Endothelial cell (in vitro differentiated cells): ENCODE data around the gene CAMTA1. TPM values are rescaled to one million over a fixed set of nuclear protein-coding genes. Genes with fewer than 3 reads are reported as not detected.

ENCODE experiments used
- DNase-seq: peaks from one replicate; pipeline ENCODE4 v3.0.0; 2021; ENCODE audit warnings: low spot score
- H3K27ac Mint-ChIP-seq: one replicate; pipeline ENCODE4 v1.8.0; 2021; ENCODE audit warnings: mixed read lengths, inconsistent platforms; ENCODE audit not compliant: unreplicated experiment
- H3K27me3 Mint-ChIP-seq: one replicate; pipeline ENCODE4 v1.8.0; 2021; ENCODE audit warnings: mild to moderate bottlenecking, moderate library complexity, mixed read lengths, inconsistent platforms; ENCODE audit not compliant: unreplicated experiment
- H3K36me3 Mint-ChIP-seq: one replicate; pipeline ENCODE4 v1.8.0; 2021; ENCODE audit warnings: mild to moderate bottlenecking, low read depth, mixed read lengths, inconsistent platforms; ENCODE audit not compliant: unreplicated experiment
- H3K4me1 Mint-ChIP-seq: one replicate; pipeline ENCODE4 v1.8.0; 2021; ENCODE audit warnings: mild to moderate bottlenecking, mixed read lengths, inconsistent platforms; ENCODE audit not compliant: unreplicated experiment
- H3K4me3 Mint-ChIP-seq: one replicate; pipeline ENCODE4 v1.8.0; 2021; ENCODE audit warnings: mild to moderate bottlenecking, mixed read lengths, inconsistent platforms; ENCODE audit not compliant: unreplicated experiment
- H3K9me3 Mint-ChIP-seq: one replicate; pipeline ENCODE4 v1.8.0; 2021; ENCODE audit warnings: mixed read lengths, inconsistent platforms; ENCODE audit not compliant: unreplicated experiment
- CTCF ChIP-seq: fragments of 200-600 bp; sonication (generic); IDR thresholded peaks from one replicate; pipeline ENCODE4 v1.5.0; 2021; ENCODE audit warnings: antibody characterized with exemption; ENCODE audit not compliant: unreplicated experiment
- total RNA-seq: library from RNA; stranded (reverse); fragmentation: NEBNext Ultra II Directional; extraction: Animal tissue kit (Norgen Biotek cat#: 25700); gene quantifications from one replicate; pipeline ENCODE4 v1.2.1, GENCODE V29; 2021; ENCODE audit not compliant: unreplicated experiment

Gene CAMTA1
- total RNA-seq, 1 donor from 2014 or later, result 87.3 TPM

- H3K4me1 Mint-ChIP-seq, result no peaks in the 10 kb centered on the region
- no peaks in the 10 kb centered on the region for H3K9me3 Mint-ChIP-seq
- no peak overlapping the region for H3K27ac Mint-ChIP-seq
- TF ChIP-seq CTCF, result peak; percentile 13
- H3K4me3 Mint-ChIP-seq, result no peak overlapping the region
- peaks cover 3% of the 10 kb centered on the region for H3K36me3 Mint-ChIP-seq
- peaks cover 2% of the 10 kb centered on the region for H3K27me3 Mint-ChIP-seq
- DNase-seq, result no peak
Observed at GRCh38 chr1:7120863-7121621, 335.8 kb downstream of the CAMTA1 start.

GRCh38 chr1:7121622-7121988 lies 336.4 kb downstream of the CAMTA1 start:
- TF ChIP-seq CTCF, result no peak
- Mint-ChIP-seq H3K27me3 (peaks cover 2% of the 10 kb centered on the region), H3K27ac (no peak overlapping the region), H3K9me3 (no peaks in the 10 kb centered on the region), H3K36me3 (no peaks in the 10 kb centered on the region), H3K4me1 (no peaks in the 10 kb centered on the region), H3K4me3 (no peak overlapping the region)
- no peak for DNase-seq

- Mint-ChIP-seq H3K36me3 (no peaks in the 10 kb centered on the region), H3K9me3 (no peaks in the 10 kb centered on the region), H3K4me3 (no peak overlapping the region), H3K27ac (no peak overlapping the region), H3K4me1 (no peaks in the 10 kb centered on the region), H3K27me3 (peaks cover 5% of the 10 kb centered on the region)
- TF ChIP-seq CTCF, result no peak
- no peak for DNase-seq
Observed at GRCh38 chr1:7127322-7128075, 342.2 kb downstream of the CAMTA1 start.

GRCh38 chr1:7128293-7128692 lies 343.0 kb downstream of the CAMTA1 start:
- H3K4me3 Mint-ChIP-seq, result no peak overlapping the region
- no peaks in the 10 kb centered on the region for H3K36me3 Mint-ChIP-seq
- no peak for TF ChIP-seq CTCF
- DNase-seq, result no peak
- no peak overlapping the region for H3K27ac Mint-ChIP-seq
- H3K4me1 Mint-ChIP-seq, result no peaks in the 10 kb centered on the region
- no peaks in the 10 kb centered on the region for H3K9me3 Mint-ChIP-seq
- peaks cover 3% of the 10 kb centered on the region for H3K27me3 Mint-ChIP-seq

- Mint-ChIP-seq H3K36me3 (no peaks in the 10 kb centered on the region), H3K9me3 (no peaks in the 10 kb centered on the region), H3K27ac (no peak overlapping the region), H3K27me3 (peaks cover 3% of the 10 kb centered on the region), H3K4me1 (no peaks in the 10 kb centered on the region), H3K4me3 (no peak overlapping the region)
- no peak for TF ChIP-seq CTCF
- no peak for DNase-seq
Observed at GRCh38 chr1:7130127-7130526, 344.9 kb downstream of the CAMTA1 start.
